Tibial nerve (tissue), 4 donors: ENCODE measurements around the gene LY86.

Source experiments
- EP300 ChIP-seq, 2 donors: sonication (generic); formaldehyde crosslinking; IDR thresholded peaks; one replicate each; pipeline ENCODE4 v1.6.1; 2017; ENCODE audit warnings: antibody characterized with exemption in 2 of 2, mild to moderate bottlenecking in 1 of 2
- POLR2A ChIP-seq, 2 donors: fragments of 450-650 bp; IDR thresholded peaks; one replicate each; pipeline ENCODE4 v1.6.1; 2017; ENCODE audit warnings: antibody characterized with exemption in 2 of 2, mild to moderate bottlenecking in 2 of 2, moderate library complexity in 2 of 2
- TF ChIP-seq, protein P1 (sequence below), 5 experiments: fragments of 200-600 bp in 3 of 5; fragments of 450-650 bp in 2 of 5; sonication (generic) in 3 of 5; IDR thresholded peaks; one replicate each; pipeline ENCODE4 v1.5.1; 2016 to 2019; ENCODE audit warnings: antibody characterized with exemption in 5 of 5, mild to moderate bottlenecking in 3 of 5, moderate library complexity in 2 of 5

- TF ChIP-seq POLR2A (IDR thresholded peaks at IDR 0.05) (no peak), EP300 (IDR thresholded peaks at IDR 0.05) (no peak)
- TF ChIP-seq, protein P1, sequence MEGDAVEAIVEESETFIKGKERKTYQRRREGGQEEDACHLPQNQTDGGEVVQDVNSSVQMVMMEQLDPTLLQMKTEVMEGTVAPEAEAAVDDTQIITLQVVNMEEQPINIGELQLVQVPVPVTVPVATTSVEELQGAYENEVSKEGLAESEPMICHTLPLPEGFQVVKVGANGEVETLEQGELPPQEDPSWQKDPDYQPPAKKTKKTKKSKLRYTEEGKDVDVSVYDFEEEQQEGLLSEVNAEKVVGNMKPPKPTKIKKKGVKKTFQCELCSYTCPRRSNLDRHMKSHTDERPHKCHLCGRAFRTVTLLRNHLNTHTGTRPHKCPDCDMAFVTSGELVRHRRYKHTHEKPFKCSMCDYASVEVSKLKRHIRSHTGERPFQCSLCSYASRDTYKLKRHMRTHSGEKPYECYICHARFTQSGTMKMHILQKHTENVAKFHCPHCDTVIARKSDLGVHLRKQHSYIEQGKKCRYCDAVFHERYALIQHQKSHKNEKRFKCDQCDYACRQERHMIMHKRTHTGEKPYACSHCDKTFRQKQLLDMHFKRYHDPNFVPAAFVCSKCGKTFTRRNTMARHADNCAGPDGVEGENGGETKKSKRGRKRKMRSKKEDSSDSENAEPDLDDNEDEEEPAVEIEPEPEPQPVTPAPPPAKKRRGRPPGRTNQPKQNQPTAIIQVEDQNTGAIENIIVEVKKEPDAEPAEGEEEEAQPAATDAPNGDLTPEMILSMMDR (IDR thresholded peaks at IDR 0.05) = no peak
These were observed at the start of gene LY86 for GRCh38 chr6:6588064-6588923.
